Kasumi-1 (cell line): Measurements from ENCODE around the gene ART4.

Experiments
- DNase-seq, 2 experiments: peaks; one replicate each; lab custom pipeline; 2025; lab: John Stamatoyannopoulos, UW

ART4 gene

DNA sequence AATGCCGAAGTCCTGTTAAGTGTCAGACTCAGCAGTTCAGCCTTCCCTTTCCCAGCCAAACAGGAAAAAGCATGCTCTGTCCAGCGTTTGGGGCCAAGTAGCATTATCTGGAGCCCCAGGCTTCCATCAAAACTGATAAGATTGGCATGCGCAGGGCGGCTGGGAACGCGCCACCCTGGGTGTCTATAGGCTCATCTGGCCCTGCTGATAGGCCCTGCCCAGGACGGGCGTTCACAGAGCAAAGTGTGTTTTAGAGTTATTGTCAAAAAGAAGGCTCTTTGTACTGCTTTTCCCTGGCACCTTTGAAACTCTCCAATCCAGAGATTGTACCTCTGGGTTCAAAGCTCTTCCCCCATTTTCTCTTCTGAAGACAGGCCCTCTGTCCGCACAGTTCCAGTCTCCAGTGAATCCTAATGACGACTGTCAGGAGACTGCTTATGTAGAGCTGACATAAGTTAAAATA is at the start of gene ART4:
ART4 (minus strand) TSS at position 102 of the 463 bp plus-strand sequence. CDS start 413 bp downstream, outside the sequence.
- DNase-seq = no peak

GRCh38 chr12:14892726-14893505 is 49.6 kb upstream of the ART4 start:
- no peak for DNase-seq

DNA sequence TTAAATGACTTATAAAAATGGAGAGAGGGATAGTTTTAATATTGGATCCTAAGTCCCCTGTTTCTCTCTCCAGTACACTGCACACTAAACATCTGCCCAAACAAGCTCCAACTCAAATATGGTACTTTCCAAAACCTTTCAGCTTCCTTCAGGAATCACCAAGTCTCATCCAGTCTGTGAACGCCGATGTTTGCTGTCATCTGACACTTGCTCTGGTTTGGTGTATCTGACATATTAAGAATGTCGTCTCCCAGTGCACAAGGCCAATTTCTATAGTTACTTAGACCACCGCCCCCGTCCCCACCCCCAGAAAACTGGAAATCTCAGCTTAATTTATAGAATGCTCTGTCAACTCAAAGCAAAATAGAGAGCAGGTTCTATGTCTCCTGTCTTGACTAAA is 47.4 kb upstream of the ART4 start:
- no peak for DNase-seq

GRCh38 chr12:14886271-14886670 is 42.9 kb upstream of the ART4 start:
- DNase-seq = no peak

DNA sequence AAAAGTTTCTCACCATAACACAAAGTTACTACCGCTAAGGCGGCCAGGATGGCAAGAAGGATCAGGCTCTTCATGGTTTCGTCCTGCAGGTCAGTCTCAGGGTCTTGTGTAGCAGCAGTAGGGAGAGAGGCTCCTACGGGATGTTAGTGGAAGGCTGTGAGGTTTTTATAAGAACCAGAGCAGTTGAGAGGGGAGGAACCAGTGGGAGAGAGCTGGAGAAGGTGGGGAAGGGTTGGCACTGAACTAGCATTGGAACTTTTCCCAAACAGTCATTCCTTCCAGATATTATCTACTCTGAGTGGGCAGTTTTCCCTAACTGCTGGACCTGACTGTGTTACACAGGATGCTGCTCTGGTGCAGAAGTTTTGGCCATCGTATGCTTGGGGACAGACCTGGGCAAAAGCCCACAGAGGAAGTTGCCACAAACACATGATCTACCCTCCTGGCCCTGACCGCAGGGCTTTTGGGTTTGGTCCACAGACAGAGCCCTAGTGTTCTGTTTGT is 42.4 kb upstream of the ART4 start, which contains the start of gene MGP:
MGP (minus strand) TSS at position 137 of the 504 bp plus-strand sequence; CDS start at position 74, 63 bp downstream.
- DNase-seq = no peak

DNA sequence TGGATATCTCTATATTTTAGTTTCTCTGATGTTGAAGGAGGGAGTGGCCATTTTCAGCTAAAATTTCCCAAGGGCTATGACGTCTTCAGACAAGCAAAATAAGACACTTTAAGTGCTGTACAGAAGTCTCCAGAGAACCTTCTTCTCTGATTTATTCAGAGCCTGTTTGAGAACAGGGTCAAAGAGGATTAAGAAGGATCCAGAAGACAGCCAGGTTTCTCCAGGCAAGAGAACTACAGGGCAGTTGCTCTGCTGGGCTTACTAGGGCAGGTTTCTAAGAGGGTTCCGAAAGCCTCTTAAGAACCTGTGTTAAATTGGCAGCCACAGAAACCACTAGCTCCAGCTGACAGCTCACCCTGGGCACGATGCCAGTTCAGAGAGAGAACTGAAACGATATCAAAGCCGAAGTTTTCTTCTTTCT is 41.1 kb upstream of the ART4 start:
- DNase-seq = peak; percentile 42 to 46

DNA sequence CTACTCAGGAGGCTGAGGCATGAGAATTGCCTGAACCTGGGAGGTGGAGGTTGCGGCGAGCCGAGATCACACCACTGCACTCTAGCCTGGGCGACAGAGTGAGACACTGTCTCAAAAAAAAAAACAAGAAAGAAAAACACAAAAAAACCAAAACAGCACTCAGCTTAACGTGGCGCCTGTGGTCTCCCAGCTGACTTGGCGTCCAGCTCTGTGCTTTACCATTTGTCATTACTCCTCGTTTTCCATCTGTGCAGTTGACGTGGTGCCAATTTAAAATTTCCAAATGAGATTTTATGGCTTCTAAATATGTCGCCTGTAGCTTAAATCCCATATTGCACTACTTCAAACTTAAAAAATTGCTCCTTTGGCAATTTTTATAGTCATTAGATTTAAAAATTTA is 40.4 kb upstream of the ART4 start:
- DNase-seq = no peak

GRCh38 chr12:14880890-14881453 is 37.6 kb upstream of the ART4 start:
- DNase-seq = no peak

DNA sequence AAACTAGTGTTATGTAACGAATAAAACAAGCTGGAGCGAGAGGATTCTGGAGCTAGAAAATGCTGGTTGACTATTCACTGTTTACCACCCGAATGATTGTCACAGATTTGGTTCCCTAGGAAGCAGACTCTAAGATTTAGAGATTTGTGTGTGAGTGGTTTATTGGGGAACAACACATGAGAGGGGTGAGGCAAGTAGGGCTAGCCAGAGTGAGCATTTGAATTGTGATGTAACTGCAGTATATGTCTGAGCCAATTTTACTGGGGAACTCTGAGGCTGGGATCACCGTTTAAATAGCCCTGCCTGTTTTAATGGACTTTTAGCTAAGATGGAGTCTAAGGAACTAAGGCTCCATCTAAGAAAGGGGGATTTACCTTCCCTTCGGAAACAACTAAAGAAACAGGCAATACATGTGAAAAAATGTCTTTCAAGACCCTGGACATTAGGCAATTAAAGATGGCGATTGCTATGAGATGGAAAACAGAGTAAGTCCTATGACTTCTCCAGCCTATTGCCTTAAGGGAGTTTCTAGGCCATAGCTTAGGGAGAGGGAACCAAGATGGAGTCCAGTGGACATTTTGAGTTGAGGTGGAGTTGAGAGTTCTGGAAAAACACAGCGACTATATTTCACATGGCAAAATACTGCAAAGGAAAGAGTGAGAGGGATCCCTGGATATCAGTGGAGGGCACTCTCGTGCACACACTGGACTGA is 36.1 kb upstream of the ART4 start:
- DNase-seq = no peak

GRCh38 chr12:14878488-14878887 is 35.2 kb upstream of the ART4 start:
- no peak for DNase-seq

- DNase-seq = no peak
These were observed 33.5 kb upstream of the ART4 start for GRCh38 chr12:14876833-14877232.

GRCh38 chr12:14874882-14875281 is 31.6 kb upstream of the ART4 start:
- DNase-seq = no peak

DNA sequence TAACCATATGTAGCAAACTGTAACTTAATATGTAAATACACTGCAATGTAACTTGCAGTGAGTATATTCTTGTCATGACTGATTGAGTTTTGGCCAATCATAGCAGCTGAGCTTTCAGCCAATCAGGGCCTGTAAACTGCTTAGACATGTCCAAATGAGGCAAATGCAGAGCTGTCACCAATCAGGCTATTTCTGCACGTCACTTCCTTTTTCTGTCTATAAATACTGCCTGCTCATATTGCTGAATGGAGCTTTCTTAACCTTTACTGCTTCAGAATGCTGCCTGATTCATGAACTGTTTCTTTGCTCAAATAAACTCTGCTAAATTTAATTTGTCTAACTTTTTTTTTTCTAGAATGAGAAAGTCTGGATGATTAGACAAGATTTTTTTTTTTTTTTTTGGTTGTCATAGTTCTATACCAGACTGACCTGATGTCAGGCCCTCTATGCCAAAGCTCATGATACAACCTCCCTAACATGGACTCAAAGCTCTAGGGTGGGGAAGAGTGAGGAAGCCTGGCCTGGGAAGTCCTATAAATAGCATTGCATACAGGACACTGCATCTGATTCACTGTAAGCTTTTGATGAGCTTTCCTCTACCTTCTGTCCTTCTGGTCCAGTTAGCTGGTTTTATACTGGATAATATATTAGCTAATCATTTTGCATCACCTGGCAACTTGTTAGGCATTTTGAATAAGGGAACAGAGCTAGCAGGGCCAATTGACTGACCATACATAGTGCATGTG is 30.3 kb upstream of the ART4 start:
- DNase-seq = peak; percentile 28 to 39

- no peak for DNase-seq
These were observed 28.6 kb upstream of the ART4 start for GRCh38 chr12:14871886-14872285.

- no peak for DNase-seq
These were observed 27.9 kb upstream of the ART4 start for GRCh38 chr12:14871247-14871646.

- DNase-seq = no peak
These were observed 25.7 kb upstream of the ART4 start for GRCh38 chr12:14868916-14869506.

DNA sequence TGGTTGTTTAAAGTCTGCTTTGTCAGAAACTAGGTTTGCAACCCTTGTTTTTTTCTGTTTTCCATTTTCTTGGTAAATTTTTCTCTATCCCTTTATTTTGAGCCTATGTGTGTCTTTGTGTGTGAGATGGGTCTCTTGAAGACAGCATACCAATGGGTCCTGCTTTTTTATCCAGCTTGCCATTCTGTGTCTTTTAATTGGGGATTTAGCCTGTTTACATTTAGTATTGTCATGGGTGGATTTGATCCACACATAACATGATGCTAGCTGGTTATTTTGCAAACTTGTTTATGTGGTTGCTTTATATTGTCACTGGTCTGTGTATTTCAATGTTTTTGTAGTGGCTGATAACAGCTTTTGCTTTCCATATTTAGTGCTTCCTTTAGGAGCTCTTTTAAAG is 17.2 kb upstream of the ART4 start:
- no peak for DNase-seq

- no peak for DNase-seq
These were observed 15.2 kb upstream of the ART4 start for GRCh38 chr12:14858513-14858912.

- DNase-seq = no peak
These were observed 11.4 kb upstream of the ART4 start for GRCh38 chr12:14854586-14855183.

DNA sequence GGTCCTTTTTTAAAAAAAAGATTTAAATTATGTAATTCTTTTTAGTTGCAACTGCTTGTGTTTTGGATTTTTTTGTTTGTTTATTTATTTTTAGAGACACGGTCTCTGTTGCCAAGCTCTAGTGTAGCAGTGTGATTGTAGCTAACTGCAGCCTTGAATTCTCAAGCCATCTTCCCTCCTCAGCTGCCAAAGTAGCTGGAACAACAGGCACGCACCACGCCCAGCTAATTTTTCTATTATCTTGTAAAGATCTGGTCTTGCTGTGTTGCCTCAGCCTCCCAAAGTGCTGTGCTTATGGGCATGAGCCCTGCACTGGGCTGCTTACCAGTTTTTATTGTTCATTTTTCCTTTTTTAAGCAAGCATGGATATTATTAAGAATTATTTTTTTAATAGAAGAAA is 10.6 kb upstream of the ART4 start:
- no peak for DNase-seq

DNA sequence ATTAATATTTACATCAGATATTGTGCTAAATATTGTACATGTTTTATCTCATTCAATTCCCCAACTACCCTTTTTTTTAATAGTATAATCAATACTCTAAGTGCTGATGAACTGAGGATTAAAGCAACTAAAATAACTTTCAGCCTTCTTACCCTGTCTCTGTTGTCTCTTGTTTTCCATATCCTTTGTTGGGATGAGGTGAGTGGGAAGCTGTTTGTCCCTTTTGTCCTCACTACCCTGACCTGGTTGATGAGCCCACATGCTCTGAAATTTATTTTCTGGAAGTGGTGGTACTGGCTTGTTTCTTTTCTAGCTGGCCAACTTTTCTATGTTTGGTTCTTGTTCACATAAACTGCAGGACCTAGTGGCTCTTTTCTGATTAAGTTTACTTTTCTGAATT is 9.6 kb upstream of the ART4 start:
- DNase-seq = no peak
